NCI-H2107 treated with DMSO at 0.1 percent for 48 hours (cell line): ENCODE data around the gene NOP9.

ENCODE experiments used
- DNase-seq: peaks from one replicate; lab custom pipeline; 2025; ENCODE audit not compliant: unreplicated experiment; lab: John Stamatoyannopoulos, UW

NOP9 gene

DNA sequence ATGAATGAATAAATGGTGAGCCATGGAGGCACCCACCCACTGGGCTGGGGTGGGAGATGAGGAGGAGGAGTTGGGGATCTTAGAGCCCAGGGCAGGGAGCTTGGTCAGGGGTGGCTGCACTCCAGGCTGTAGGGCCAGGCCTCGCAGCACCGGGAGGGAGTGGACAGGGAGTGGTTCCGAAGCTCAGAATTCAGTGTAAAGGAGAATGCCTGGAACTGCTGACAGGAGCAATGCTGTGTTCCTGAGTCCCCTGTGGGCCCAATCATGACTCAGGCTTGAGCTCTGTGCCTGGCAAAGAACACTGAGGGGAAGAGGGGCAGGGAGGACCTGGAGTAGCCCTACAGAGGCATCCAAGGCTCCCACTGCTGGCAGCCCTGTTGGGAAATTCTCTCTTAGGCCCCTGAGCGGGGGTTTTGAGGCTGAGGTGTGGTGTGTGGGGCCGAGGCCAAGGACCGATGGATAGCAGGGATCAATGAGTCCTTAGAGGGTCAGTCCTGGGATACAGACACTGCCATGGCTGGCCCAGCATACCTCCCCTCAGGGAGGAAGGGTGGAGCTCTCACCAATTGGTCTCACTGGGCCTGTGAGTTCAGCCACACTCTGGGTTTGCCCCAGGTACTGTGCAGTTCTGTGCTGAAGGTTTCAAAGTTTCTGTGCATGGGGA is 18.7 kb upstream of the NOP9 start:
- DNase-seq, result no peak

DNA sequence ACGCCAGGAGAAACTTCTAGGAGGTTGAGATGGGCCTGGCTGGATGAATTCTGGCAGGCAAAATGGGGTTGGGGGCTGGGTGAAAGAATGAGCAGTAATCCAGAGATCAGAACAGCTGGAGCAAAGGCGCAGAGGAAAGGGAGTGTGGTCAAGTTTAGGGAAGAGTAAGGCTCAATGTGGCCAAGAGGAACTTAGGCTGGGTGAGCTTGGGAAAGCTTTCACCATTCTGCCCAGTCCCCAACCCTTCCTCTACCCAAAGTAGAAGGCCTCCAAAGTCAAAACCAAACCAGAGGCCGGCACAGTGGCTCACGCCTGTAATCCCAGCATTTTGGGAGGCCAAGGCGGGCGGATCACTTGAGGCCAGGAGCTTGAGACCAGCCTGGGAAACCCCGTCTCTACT is 18.0 kb upstream of the NOP9 start:
- DNase-seq, result no peak

DNA sequence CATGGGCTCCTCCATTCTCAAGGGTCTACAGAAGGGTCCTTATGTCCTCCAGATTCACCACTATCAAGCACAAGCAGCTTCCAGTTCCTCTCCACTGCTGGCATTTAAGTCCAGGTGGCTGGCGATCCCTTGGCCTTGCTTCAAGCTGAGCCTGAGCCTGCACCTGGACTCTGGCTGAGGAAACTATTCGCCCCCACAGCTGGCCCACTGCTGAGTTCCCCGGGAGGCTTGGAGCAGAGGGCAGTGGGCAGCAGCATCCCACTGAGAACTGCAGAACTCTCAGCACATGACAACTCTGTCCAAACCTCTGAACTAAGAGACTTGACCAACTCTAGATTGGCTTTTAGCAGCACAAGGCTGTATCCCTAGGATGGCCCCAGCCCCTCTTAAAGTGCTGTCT is 16.9 kb upstream of the NOP9 start:
- DNase-seq, result no peak

DNA sequence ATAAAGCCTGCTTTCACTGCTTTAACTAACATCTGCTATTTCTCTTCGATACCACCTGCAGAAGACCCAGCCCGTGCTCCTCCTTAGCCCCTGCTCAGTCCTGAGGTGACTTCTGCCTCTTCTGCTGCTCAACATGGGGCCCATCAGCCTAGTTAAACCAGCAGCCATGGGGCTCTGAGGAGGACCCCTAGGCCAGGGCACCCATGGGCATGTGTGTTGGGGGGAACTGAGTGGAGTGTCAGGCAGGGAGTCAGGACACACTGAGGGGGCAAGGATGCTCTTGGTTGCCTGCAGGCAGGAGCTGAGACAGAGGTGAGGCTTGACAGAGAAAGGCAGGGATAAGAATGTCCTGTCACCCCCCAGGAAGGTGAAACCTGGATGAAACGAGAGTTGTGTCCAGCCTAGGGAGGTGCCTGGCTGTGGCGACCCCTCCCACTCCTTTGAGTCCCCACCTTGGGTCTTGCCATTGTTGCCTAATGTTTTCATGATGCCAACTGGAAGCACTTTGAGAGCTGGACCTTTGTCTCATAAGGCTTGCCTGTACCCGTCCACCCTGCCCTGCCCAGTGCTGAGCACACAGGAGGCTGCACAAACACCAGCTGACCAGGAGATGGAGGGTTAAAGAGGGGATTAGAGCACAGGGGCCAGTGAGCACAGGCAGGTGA is 15.7 kb upstream of the NOP9 start:
- no peak for DNase-seq

DNA sequence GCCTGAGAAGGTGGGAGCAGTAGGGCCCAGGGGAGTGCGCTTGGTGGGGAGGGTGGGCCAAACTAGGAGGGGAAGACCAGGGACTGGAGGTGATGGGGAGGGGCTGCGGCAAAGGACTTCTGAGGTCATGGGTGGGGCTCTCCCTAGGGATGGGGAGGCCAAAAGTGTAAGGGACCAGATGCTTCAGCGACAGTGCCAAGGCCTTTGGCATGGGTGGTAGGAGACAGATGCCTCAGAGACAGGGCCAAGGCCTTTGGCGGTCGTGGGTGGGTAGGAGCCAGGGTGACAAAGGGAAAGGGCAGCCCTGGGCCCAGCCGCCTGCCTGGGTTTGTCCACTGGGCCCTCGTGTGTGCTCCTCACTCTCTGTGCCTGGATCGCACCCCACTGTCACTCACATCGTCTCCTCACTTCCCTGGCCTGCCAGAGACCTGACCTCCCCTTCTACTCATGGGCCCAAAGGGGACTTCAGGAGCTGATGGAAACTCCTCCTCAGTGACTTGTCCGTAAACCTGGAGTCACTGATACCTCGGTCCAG is 15.1 kb upstream of the NOP9 start:
- DNase-seq, result no peak

DNA sequence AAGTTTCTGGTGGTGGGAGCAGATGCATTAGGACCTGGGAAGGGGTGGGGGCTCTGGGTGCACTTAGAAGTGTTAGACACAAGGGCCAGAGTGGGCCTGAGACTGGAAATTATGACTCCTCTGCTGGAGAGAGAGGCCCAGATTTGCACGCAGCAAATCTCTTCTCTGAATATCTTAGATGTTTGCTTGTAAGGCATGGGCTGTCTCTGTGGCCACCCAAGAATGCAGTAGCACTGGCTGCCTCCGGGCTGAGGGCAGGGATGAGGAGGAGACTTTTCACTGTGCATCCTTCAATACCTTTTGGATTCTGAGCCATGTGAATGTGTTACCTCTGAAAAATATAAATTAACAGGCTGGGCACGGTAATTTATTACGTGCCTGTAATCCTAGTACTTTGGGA is 14.3 kb upstream of the NOP9 start:
- DNase-seq, result no peak

DNA sequence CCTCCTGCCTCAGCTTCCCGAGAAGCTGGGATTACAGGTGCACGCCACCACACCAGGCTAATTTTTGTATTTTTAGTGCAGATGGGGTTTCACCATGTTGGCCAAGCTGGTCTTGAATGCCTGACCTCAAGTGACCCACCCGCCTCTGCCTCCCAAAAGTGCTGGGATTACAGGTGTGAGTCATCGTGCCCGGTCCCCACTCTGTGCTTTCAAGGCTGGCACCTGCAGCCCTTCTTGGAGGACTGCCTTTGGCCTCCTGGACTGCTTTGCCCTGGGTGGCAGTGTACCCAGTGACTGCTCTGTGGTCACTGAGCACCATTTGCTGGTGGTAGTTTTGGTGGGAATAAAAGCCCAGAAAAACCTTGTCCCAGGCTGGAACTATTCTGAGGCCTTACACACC is 12.7 kb upstream of the NOP9 start:
- DNase-seq, result no peak

DNA sequence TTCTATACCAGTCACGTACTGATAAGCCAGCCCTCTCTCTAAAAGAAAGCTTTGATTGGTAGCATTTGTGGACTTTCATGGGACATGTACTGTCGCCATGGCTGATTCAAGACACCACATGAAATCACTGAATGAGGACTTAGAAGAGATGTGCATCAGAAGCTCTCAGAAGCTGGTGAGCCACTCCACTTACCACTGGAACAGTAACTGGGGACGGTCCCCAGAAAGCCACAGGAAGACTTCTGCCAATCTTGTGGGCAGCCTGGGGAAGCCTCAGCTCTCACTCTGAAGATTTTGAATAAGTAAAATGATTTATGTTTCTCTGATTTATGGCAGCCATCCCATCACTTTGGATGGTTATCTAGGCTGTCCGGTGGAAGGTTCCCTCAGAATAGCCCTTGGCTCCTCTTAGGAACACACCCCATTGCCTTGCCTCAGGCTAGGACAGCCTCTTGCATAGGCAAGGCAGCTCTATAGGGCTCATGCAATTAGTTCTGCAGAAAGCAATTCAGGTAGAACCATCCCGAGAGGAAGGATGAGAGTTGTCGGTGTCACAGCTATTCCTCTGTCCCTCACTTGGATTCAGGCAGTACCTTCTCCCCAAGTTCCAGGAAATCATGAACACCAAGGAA is 9.9 kb upstream of the NOP9 start:
- DNase-seq, result no peak

DNA sequence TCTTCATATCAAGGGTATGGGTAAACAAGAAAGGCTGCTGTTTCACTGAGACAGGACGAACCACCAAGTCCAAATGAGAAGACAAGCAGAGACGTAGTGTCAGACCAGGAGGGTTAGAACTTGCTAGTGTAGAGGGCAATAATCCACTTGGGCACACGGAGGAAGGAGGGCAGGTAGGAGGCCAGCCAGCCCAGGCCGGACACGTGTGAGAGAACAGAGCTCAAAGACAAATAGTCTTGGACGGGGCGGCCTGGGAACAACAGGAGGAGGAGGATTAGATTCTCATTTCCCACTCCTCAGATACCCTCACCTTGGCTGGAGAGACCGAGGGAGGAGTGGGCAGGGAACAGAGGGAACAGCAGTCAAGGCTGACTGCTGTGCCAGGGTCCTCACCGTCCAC is 8.9 kb upstream of the NOP9 start:
- no peak for DNase-seq

DNA sequence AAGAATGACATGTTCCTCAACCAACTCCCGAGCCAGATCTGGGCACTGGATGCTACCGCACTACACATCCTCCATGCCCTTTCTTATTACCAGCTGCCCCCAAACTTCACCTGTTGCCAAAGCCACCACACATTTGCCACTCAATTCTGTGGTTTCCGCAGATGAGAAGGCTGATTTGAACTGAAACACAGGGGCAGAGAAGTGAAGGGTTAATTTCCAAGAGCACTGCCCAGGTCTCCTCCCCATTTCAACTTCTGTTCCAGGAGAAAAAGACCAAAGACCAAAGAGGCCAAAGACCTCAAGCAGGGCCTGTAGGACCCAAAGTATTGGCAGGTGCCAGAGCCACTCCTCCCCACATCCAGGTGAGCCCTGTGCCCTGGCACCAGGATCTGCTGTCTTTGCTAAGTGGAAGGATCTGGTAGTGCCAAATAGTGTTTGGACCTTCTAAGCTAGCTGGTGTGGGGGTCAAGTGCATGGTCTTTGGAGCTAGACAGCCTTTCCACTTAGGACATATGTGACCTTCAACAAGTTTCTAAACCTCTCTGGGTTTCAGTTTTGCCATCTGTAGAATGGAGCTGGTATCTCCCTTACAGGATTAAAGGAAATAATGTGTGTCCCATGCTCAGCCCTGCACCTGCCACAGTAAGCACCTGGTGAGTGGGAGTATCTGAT is 8.1 kb upstream of the NOP9 start:
- DNase-seq, result no peak

DNA sequence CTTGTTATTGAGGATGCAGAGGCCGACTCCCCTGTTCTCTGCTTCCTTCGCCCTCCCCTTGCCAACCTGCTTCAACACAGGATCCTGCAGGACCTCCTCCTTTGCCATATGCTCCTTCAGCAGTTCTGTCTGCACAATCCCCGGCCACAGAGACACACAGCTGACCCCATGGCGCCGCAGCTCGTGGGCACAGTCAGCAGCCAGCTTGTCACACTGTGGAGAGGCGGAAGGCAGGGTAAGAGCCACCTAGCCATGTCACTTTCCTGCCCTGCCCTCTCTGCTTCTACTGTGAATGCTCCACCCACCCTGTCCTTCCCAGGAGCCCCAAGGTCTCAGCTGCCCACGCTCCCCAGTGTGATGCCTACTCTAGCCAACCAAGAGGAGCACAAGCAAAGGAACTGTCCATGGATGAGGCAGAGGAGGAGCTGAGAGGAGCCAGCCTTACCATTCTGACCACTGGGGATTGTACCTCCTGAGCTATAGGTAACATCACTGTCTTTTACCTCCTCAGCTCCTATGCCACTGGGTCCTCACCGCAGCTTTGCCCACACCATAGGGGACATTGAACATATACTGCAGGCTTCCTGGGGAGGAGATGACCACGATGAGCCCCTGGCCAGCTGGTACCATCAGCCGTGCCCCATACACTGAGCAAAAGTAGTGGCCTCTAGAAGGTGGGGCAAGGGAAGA is 7.4 kb upstream of the NOP9 start:
- no peak for DNase-seq

DNA sequence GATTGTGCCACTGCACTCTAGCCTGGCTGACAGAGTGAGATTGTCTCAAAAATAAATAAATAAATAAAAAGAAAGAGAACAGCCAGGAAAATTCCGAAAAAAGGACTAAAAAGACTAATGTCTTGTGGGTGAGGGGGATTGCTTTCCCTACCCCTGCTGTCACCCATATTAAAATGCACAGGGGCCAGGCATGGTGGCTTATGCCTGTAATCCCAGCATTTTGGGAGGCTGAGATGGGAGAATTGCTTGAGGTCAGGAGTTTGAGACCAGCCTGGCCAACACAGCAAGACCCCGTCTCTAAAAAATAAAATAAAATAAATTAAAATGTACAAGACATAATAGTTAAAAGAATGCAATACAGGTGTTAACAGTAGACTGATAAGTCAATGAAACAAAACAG is 6.1 kb upstream of the NOP9 start:
- no peak for DNase-seq

DNA sequence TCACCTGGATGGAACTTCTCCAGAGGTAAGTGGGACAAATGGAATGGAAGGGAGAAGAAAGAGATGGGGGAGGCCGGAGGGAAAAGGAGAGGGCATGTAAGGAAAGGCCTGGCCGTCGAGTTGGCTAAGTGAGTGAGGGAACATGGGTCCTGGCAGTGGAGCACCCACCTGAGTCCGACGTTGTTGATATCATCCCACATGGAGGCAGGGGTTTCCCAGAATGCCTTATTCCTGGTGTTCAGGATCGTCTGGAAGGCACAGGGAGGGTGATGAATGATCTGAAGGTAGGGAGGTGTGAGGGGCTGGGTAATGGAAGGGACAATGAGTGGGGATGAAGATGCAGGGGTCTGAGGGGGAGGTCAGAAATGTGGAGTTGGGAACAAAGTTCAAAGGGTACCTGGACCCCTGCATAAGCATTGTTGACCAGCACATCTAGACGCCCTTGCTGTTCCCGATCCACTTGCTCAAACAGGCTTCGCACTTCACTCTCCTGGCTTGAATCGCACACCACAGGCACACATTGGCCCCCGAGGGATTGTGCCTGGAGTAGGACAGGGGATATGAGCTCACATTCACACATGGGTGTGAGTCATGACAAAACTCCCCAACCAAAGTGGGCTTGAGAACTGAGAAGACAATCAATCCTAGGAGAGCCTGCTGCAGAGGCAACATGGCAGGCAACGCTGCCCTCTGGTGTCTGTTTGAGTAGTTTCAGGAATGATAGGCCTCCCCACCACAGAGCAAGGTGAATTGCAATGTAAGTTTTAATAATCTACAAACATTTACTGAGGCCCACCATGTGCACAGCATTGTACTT is 3.1 kb upstream of the NOP9 start:
- DNase-seq, result peak; percentile 61

DNA sequence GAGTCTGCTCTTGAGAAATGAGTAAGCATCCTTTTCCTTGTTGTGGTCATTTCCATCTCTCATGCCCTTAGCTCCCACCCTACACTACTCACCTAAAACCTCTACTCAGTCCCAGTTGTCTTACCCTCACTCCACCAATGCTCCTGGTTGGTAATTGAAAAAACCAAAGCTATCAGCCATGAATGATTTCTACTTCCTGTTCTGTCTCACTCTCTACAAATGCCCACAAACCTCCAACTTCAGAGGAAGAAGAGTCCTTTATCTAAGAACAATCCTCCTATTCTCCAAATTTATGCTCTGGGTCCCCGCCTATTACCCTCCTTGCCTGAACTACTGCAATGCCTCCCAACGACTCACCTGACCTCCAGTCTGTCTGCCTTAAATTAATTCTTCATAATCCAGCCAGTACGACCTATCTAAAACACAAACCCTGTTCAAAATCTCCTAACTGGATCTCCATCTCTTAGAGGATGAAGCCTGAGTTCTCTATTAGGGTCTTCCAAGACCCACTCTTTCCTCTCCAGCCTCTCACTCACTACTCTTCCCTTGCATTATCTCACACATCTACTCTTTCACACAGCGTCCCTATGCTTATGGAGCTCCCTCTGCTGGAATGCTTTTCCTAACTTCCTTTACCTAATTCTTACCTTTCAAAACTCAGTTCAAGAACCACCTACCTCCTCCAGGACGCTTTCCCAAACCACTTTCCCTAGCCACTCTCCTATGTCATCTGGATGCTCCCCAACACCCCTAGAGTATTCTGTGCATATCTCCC is 2.3 kb upstream of the NOP9 start:
- DNase-seq, result peak; percentile 56

DNA sequence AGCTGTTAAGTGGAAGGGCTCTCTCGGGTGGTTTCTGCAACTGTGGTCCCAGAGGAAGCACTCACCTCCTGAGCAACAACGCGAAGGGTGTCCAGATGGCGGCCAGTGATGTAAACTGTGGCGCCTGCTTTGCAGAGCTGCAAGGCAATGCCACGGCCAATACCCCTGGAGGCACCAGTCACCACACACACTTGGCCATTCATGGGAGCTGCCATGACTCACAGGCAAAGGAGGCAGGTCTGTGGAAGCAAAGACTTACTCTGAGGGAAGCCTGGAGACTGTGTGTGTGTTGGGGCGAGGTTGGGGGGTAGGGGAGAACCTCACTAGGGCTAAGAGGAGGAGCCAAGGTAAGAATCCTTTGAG is 777 bp upstream of the NOP9 start:
- DNase-seq, result no peak

DNA sequence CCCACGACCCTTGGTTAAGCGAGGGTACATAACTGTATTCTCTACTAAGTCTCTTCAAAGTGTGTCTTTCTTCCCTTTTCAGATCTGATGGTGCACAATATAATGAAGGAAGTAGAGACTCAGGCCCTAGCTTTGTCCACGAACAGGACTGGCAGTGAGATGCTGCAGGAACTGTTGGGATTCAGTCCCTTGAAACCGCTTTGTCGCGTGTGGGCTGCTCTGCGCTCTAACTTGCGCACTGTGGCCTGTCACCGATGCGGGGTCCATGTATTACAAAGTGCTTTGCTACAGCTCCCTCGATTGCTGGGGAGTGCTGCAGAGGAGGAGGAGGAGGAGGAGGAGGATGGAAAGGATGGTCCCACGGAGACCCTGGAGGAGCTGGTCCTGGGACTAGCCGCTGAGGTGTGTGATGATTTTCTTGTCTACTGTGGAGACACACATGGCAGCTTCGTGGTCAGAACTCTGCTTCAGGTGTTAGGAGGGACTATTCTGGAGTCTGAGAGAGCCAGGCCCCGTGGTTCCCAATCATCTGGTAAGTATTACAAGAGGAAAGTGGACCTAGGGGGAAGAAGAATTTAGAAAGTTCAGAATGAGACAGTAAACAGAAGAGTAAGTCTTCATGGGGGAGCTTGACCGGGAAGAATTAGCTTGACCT is 803 bp downstream of the NOP9 start:
- no peak for DNase-seq

DNA sequence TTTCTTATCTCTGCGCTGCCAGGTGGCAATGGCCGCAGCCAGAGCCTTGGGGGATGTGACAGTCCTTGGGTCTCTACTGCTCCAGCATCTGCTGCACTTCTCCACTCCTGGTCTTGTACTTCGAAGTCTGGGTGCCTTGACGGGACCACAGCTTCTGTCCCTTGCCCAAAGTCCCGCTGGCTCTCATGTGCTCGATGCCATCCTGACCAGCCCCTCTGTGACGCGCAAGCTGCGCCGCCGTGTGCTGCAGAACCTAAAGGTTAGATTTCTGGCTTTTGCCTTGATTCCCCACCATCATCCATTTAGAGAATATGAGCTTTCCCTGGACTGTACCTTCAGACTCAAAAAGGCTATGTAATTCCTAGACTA is 4.4 kb downstream of the NOP9 start:
- DNase-seq, result no peak

DNA sequence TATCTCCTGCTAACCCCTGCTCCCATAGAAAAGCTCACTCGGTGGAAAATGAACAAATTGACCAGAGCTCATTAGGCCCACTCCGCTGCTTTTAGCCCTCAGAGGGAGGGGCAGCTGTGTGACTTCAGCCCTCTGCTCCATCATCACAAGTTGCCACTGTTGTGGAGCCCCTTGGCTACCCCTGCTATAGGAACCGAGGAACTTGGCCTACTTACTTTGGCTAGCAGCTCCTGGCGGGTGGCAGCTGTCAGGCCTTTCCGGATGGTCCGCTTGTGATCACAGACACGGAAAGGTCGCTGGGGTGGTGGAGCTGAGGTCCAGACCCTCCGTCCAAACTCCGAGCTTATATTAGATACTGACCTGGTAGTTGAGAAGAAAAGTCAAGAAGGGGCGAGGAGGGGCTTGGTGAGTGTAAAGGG is 7.5 kb downstream of the NOP9 start:
- DNase-seq, result no peak
